HEK293T (cell line): ENCODE results near the gene ERGIC2.

Experiments used
- BHLHE40 ChIP-seq: fragments of 450-650 bp; IDR thresholded peaks from 2 replicates; pipeline ENCODE4 v1.6.1; 2016; ENCODE audit warnings: mild to moderate bottlenecking, moderate library complexity, borderline replicate concordance
- FOXK2 ChIP-seq: fragments of 450-650 bp; IDR thresholded peaks from 2 replicates; pipeline ENCODE4 v1.6.1; 2016; ENCODE audit warnings: mild to moderate bottlenecking
- SP1 ChIP-seq: fragments of 450-650 bp; IDR thresholded peaks from 2 replicates; pipeline ENCODE4 v1.6.1; 2017
- ZNF384 ChIP-seq: fragments of 450-650 bp; IDR thresholded peaks from 2 replicates; pipeline ENCODE4 v1.6.1; 2016

DNA sequence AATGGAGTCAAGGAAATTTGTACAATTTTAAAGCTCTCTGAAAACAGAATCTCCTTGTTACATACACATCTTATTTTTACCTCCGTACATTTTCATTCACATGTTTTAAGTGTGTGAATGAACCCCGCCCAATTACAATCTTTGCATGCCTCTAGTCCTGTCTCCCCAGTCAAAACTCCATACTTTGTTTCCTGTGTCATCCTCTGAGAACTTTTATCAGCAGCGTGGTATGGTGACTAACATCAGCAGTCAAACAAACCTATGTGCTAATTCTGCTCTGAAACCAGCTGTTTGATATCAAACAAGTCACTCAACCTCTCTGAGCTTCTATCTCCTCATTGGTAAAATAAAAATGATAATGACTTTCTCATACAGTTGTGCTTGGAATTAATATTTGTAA, 15.8 kb upstream of the ERGIC2 start:
- no peak for TF ChIP-seq SP1
- no peak for TF ChIP-seq FOXK2
- no peak for TF ChIP-seq ZNF384
- no peak for TF ChIP-seq BHLHE40
